Measurements from ENCODE around the gene ATP2A2. TPM values are rescaled to one million over a fixed set of nuclear protein-coding genes. Genes with fewer than 3 reads are reported as not detected.

Gene ATP2A2
- total RNA-seq, 4 donors from 2014 or later, result 118 to 233 (median 163) TPM

DNA sequence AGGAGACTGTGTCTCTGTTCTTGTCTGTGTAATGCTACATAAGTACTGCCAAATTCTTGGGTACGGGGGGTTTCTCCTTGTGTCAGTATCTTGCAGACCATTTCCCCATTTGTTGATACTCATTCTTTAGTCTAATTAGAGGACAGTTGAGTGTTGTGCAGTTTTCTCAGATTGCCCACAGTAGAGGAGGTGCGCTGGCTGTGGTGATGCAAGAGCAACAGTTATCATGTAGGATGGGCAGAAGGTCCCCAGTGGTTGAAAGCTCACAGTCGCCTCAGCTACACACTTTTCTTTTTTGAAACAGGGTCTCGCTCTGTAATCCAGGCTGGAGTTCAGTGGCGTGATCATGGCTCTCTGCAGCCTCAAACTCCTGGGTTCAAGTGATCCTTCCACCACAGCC lies 37.8 kb upstream of the ATP2A2 start:
- Histone ChIP-seq H3K4me1 (peaks cover 0 to 22% (median 18%) of the 10 kb centered on the region in 3 donors), H3K9me3 (no peaks in the 10 kb centered on the region), H3K36me3 (peaks cover 0 to 20% of the 10 kb centered on the region in 2 donors), H3K4me3 (no peak overlapping the region), H3K27ac (no peak overlapping the region), H3K27me3 (no peaks in the 10 kb centered on the region)
- no peak for ATAC-seq
- 92 to 100% methylated on average over 1 to 5 of the region's 5 CpGs for WGBS, 2 donors (ENCODE audit: low coverage in 1 of 2)
- TF ChIP-seq POLR2A (IDR thresholded peaks at IDR 0.05) (no peak), EP300 (IDR thresholded peaks at IDR 0.05) (no peak), POLR2AphosphoS5 (IDR thresholded peaks at IDR 0.05) (no peak)
- TF ChIP-seq, protein P1, sequence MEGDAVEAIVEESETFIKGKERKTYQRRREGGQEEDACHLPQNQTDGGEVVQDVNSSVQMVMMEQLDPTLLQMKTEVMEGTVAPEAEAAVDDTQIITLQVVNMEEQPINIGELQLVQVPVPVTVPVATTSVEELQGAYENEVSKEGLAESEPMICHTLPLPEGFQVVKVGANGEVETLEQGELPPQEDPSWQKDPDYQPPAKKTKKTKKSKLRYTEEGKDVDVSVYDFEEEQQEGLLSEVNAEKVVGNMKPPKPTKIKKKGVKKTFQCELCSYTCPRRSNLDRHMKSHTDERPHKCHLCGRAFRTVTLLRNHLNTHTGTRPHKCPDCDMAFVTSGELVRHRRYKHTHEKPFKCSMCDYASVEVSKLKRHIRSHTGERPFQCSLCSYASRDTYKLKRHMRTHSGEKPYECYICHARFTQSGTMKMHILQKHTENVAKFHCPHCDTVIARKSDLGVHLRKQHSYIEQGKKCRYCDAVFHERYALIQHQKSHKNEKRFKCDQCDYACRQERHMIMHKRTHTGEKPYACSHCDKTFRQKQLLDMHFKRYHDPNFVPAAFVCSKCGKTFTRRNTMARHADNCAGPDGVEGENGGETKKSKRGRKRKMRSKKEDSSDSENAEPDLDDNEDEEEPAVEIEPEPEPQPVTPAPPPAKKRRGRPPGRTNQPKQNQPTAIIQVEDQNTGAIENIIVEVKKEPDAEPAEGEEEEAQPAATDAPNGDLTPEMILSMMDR (IDR thresholded peaks at IDR 0.05), result no peak

DNA sequence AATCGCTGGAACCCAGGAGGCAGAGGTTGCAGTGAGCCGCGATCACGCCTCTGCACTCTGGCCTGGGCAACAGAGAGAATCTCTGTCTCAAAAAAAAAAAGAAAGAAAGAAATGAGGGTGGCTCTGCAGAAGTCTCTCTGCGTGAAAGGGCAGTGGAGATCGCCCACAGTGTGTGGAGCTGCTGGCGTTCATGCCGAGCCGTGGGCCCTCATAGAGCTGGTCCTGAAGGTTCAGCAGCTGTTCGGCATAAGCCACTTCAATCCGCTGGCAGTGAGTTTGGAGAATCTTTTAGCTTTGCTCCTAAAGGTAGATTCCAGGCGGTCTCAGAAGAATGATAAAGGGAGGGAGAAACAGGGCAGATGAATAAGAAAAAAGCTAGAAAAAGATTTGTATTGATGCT lies 36.7 kb upstream of the ATP2A2 start:
- Histone ChIP-seq H3K27ac (no peak overlapping the region), H3K9me3 (no peaks in the 10 kb centered on the region), H3K4me1 (peaks cover 0 to 33% (median 18%) of the 10 kb centered on the region in 3 donors), H3K36me3 (peaks cover 0 to 20% of the 10 kb centered on the region in 2 donors), H3K27me3 (no peaks in the 10 kb centered on the region), H3K4me3 (no peak overlapping the region)
- TF ChIP-seq, protein P1 (IDR thresholded peaks at IDR 0.05), result no peak
- TF ChIP-seq EP300 (IDR thresholded peaks at IDR 0.05) (no peak), POLR2A (IDR thresholded peaks at IDR 0.05) (no peak), POLR2AphosphoS5 (IDR thresholded peaks at IDR 0.05) (no peak)
- 93 to 95% methylated on average over 3 to 11 of the region's 12 CpGs for WGBS, 2 donors (ENCODE audit: low coverage in 1 of 2)
- ATAC-seq, result no peak

DNA sequence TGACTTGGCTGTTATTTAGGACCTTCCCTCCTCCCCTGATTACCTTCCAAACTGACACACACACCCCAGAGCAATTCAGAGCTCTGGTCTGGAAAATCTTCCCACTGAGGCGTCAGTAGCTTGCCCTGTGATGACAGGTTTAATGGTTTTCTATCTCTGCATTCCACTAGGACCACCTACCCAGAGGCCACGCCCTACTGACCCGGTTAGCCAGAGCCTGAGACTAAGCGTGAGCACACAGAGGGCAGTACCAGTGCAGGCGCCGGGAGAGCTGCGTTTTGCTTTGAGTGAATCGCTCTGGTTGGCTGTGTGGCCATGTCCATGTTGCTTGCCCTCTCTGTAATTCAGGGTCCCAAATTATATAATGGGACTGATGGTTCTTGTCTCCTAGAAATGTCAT lies 36.2 kb upstream of the ATP2A2 start:
- peaks cover 0 to 20% of the 10 kb centered on the region in 2 donors for H3K36me3 ChIP-seq
- H3K4me3 ChIP-seq, result no peak overlapping the region
- no peaks in the 10 kb centered on the region for H3K9me3 ChIP-seq
- TF ChIP-seq POLR2A (IDR thresholded peaks at IDR 0.05) (no peak), EP300 (IDR thresholded peaks at IDR 0.05) (no peak), POLR2AphosphoS5 (IDR thresholded peaks at IDR 0.05) (no peak)
- TF ChIP-seq, protein P1 (IDR thresholded peaks at IDR 0.05), result no peak
- no peak for ATAC-seq
- no peaks in the 10 kb centered on the region for H3K27me3 ChIP-seq
- 78 to 100% methylated on average over 1 to 6 of the region's 8 CpGs for WGBS, 2 donors (ENCODE audit: low coverage in 1 of 2)
- peaks cover 0 to 38% (median 23%) of the 10 kb centered on the region in 3 donors for H3K4me1 ChIP-seq
- no peak overlapping the region for H3K27ac ChIP-seq

DNA sequence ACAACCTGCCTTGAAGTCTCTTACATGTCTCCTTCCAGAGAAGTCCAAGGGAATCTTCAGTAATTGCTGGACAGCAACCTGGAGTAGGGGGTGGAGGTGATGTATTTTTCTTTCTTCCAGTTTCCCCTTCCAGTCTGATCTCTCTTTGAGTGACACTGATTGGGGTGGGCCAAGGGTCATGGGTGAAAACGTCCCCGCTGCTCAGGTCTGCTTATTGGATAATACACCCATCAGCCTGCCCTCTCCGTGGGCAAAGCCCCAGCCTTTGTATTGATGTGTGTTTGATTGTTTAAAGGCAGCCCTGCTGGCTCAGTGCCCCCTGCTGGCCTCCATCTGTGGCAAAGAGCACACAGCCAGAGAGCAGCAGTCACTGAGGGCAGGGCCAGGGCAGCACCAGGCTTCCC lies 35.7 kb upstream of the ATP2A2 start:
- Histone ChIP-seq H3K27me3 (no peaks in the 10 kb centered on the region), H3K4me1 (peaks cover 0 to 43% (median 24%) of the 10 kb centered on the region in 3 donors), H3K36me3 (peaks cover 0 to 20% of the 10 kb centered on the region in 2 donors), H3K9me3 (no peaks in the 10 kb centered on the region), H3K4me3 (no peak overlapping the region), H3K27ac (peak overlapping the region in 3 of 4 donors; percentile 84 to 88 (median 85))
- WGBS, 2 donors (ENCODE audit: low coverage in 1 of 2), result 71 to 79% methylated on average over 3 of the region's 3 CpGs
- no peak for ATAC-seq
- TF ChIP-seq, protein P1 (IDR thresholded peaks at IDR 0.05), result peak in 1 of 4 experiments; percentile 11
- no peak for TF ChIP-seq EP300 (IDR thresholded peaks at IDR 0.05)
- TF ChIP-seq POLR2AphosphoS5 (IDR thresholded peaks at IDR 0.05), result no peak
- TF ChIP-seq POLR2A (IDR thresholded peaks at IDR 0.05), result no peak

DNA sequence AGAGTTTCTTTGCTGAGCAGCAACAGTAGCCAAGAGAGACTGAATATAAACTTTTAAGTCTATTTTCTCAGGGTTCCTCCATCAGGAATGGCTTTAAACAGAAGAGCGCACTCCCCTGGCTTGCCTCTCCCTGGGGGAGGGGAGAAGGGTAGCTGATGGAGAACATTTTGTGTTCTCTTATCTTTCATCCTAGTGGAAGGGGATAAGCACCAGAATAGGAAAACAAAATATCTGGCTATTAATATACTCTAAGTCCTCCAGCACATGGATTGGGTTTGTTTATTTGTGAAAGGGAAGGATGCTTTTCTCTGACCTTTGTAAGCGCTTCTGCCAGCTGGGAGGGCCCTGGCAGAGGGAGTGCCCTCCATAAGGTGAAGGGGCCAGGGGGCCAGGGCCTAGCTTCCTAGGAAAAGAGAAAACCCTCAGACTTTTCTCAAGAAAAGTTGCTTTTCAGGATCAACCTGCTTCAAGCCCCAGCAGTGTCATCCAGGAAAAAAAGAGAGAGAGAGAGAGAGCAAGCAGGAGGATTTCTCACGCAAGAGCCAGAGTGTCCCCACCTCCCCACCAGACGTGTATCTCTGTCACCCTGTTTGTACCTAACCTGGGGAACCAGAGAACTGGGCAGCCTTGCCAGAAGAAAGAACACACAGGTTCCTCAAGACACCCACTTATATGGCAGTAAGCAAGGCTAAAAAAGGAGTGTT lies 34.3 kb upstream of the ATP2A2 start:
- H3K36me3 ChIP-seq, result peaks cover 0 to 20% of the 10 kb centered on the region in 2 donors
- no peaks in the 10 kb centered on the region for H3K9me3 ChIP-seq
- peaks cover 0 to 47% (median 24%) of the 10 kb centered on the region in 3 donors for H3K4me1 ChIP-seq
- H3K27me3 ChIP-seq, result no peaks in the 10 kb centered on the region
- H3K27ac ChIP-seq, result peak overlapping the region; percentile 45 to 88 (median 84)
- 45 to 56% methylated on average over 3 to 4 of the region's 4 CpGs for WGBS, 2 donors (ENCODE audit: low coverage in 1 of 2)
- no peak for TF ChIP-seq POLR2A (IDR thresholded peaks at IDR 0.05)
- TF ChIP-seq EP300 (IDR thresholded peaks at IDR 0.05), result no peak
- no peak for TF ChIP-seq POLR2AphosphoS5 (IDR thresholded peaks at IDR 0.05)
- TF ChIP-seq, protein P1 (IDR thresholded peaks at IDR 0.05), result no peak
- no peak for ATAC-seq
- H3K4me3 ChIP-seq, result no peak overlapping the region
